ENCODE data around the gene C4orf36.
A peak's percentile ranks its signal among the peaks of the same experiment; 100 is the strongest.

C4orf36 gene

GRCh38 chr4:86891762-86892635, at the start of gene C4orf36:
C4orf36 (minus strand) TSS chr4:86892422; CDS start chr4:86891520, 902 bp downstream.
- no peak for DNase-seq (ENCODE audit: low read depth)

- DNase-seq (ENCODE audit: low read depth) = no peak
Measured at GRCh38 chr4:86940920-86941460, 48.8 kb upstream of the C4orf36 start.

GRCh38 chr4:86939729-86940575, 47.7 kb upstream of the C4orf36 start:
- DNase-seq (ENCODE audit: low read depth) = no peak

GRCh38 chr4:86938771-86939520, 46.7 kb upstream of the C4orf36 start:
- no peak for DNase-seq (ENCODE audit: low read depth)

GRCh38 chr4:86935853-86936733, 43.9 kb upstream of the C4orf36 start:
- DNase-seq (ENCODE audit: low read depth) = no peak

- no peak for DNase-seq (ENCODE audit: low read depth)
Measured at GRCh38 chr4:86935566-86935852, 43.3 kb upstream of the C4orf36 start.

- no peak for DNase-seq (ENCODE audit: low read depth)
Measured at GRCh38 chr4:86934771-86935565, 42.7 kb upstream of the C4orf36 start, which contains the start of gene AFF1. AFF1 (plus strand) TSS chr4:86935011; CDS start chr4:86948534, 13,523 bp downstream.

GRCh38 chr4:86934147-86934770, 42.0 kb upstream of the C4orf36 start:
- DNase-seq (ENCODE audit: low read depth) = no peak

GRCh38 chr4:86928400-86929255, 36.4 kb upstream of the C4orf36 start:
- no peak for DNase-seq (ENCODE audit: low read depth)

GRCh38 chr4:86927843-86928395, 35.7 kb upstream of the C4orf36 start:
- DNase-seq (ENCODE audit: low read depth) = peak; percentile 95

GRCh38 chr4:86926435-86927086, 34.3 kb upstream of the C4orf36 start:
- no peak for DNase-seq (ENCODE audit: low read depth)

- DNase-seq (ENCODE audit: low read depth) = no peak
Measured at GRCh38 chr4:86924811-86925210, 32.6 kb upstream of the C4orf36 start.

- DNase-seq (ENCODE audit: low read depth) = no peak
Measured at GRCh38 chr4:86921608-86922252, 29.5 kb upstream of the C4orf36 start.

GRCh38 chr4:86919561-86920223, 27.5 kb upstream of the C4orf36 start:
- no peak for DNase-seq (ENCODE audit: low read depth)

GRCh38 chr4:86918539-86919072, 26.4 kb upstream of the C4orf36 start:
- DNase-seq (ENCODE audit: low read depth) = no peak

GRCh38 chr4:86917212-86918039, 25.2 kb upstream of the C4orf36 start:
- no peak for DNase-seq (ENCODE audit: low read depth)
